ENCODE measurements around the gene ARHGAP24.
"Not testable (repeated sequence)": the region's sequence is repeated elsewhere in the genome, so short reads cannot be mapped to it uniquely, and the experiment has no call there.

GRCh38 chr4:85853740-85854139, 378.8 kb downstream of the ARHGAP24 start:
- TF ChIP-seq EZH2 (IDR thresholded peaks at IDR 0.05; ENCODE audit: low read depth, unreplicated experiment); CTCF (conservative IDR thresholded peaks at IDR 0.05; ENCODE audit: low read depth in 2 of 2); EZH2phosphoT487 (IDR thresholded peaks at IDR 0.05; ENCODE audit: unreplicated experiment): not testable (repeated sequence)
